Peyer's patch (tissue), 4 donors: Measurements from ENCODE around the gene SCGB1C2. TPM values are rescaled to one million over a fixed set of nuclear protein-coding genes. Genes with fewer than 3 reads are reported as not detected.

Experiments used
- DNase-seq, 3 donors: peaks; one replicate each; pipeline ENCODE4 v3.0.0-alpha.2; 2017 to 2019
- H3K27ac ChIP-seq, 4 donors: fragments of 200-600 bp; sonication (generic); one replicate each; pipeline ENCODE4 v1.5.1; 2016 to 2019
- H3K27me3 ChIP-seq, 2 donors: fragments of 200-600 bp; sonication (generic); one replicate each; pipeline ENCODE4 v1.5.1; 2019
- H3K36me3 ChIP-seq, 3 donors: fragments of 200-600 bp; sonication (generic); one replicate each; pipeline ENCODE4 v1.5.1; 2016 to 2019
- H3K4me1 ChIP-seq, 4 donors: fragments of 200-600 bp; sonication (generic); one replicate each; pipeline ENCODE4 v1.5.1; 2016 to 2019
- H3K4me3 ChIP-seq, 4 donors: fragments of 200-600 bp; sonication (generic); 1 replicate in 3 of 4; 2 replicates in 1 of 4; pipeline ENCODE4 v1.5.1; 2016 to 2019; ENCODE audit warnings: mild to moderate bottlenecking in 1 of 4
- H3K9me3 ChIP-seq, 4 donors: fragments of 200-600 bp; sonication (generic); one replicate each; pipeline ENCODE4 v1.5.1; 2016 to 2019; ENCODE audit warnings: mild to moderate bottlenecking in 1 of 4
- CTCF ChIP-seq, 6 experiments: fragments of 450-650 bp in 4 of 6; fragments of 200-600 bp in 2 of 6; sonication (generic) in 1 of 6; IDR thresholded peaks; one replicate each; pipeline ENCODE4 v1.5.1; 2017 to 2019; ENCODE audit warnings: antibody characterized with exemption in 6 of 6, mild to moderate bottlenecking in 3 of 6, moderate library complexity in 1 of 6
- POLR2A ChIP-seq, 2 donors: fragments of 450-650 bp; IDR thresholded peaks; one replicate each; pipeline ENCODE4 v1.5.1; 2017; ENCODE audit warnings: antibody characterized with exemption in 2 of 2, mild to moderate bottlenecking in 2 of 2, moderate library complexity in 2 of 2
- total RNA-seq, 4 donors: library from RNA; depleted of rRNA; stranded (reverse); fragments of >200 nt; gene quantifications; one replicate each; pipeline ENCODE4 v1.1.0, GENCODE V29; 2016

The SCGB1C2 gene
- total RNA-seq, 4 donors from 2014 or later: not detected

GRCh38 chr17:149897-150584 lies 12.7 kb downstream of the SCGB1C2 start:
- no peaks in the 10 kb centered on the region for H3K4me1 ChIP-seq
- no peaks in the 10 kb centered on the region for H3K27me3 ChIP-seq
- no peak overlapping the region for H3K27ac ChIP-seq
- no peak overlapping the region for H3K4me3 ChIP-seq
- H3K36me3 ChIP-seq: no peaks in the 10 kb centered on the region
- TF ChIP-seq CTCF (IDR thresholded peaks at IDR 0.05) (no peak), POLR2A (IDR thresholded peaks at IDR 0.05) (no peak)
- peak in 1 of 3 donors; percentile 4 for DNase-seq
- no peaks in the 10 kb centered on the region for H3K9me3 ChIP-seq

GRCh38 chr17:151004-151403 lies 13.6 kb downstream of the SCGB1C2 start:
- no peak for TF ChIP-seq POLR2A (IDR thresholded peaks at IDR 0.05)
- DNase-seq: no peak
- Histone ChIP-seq H3K36me3 (no peaks in the 10 kb centered on the region), H3K4me3 (no peak overlapping the region), H3K27me3 (no peaks in the 10 kb centered on the region), H3K9me3 (no peaks in the 10 kb centered on the region), H3K27ac (no peak overlapping the region), H3K4me1 (no peaks in the 10 kb centered on the region)

- no peaks in the 10 kb centered on the region for H3K27me3 ChIP-seq
- no peaks in the 10 kb centered on the region for H3K9me3 ChIP-seq
- H3K27ac ChIP-seq: no peak overlapping the region
- TF ChIP-seq POLR2A (IDR thresholded peaks at IDR 0.05) (no peak), CTCF (IDR thresholded peaks at IDR 0.05) (no peak)
- no peaks in the 10 kb centered on the region for H3K36me3 ChIP-seq
- peak in 1 of 3 donors; percentile 24 for DNase-seq
- no peaks in the 10 kb centered on the region for H3K4me1 ChIP-seq
- no peak overlapping the region for H3K4me3 ChIP-seq
Measured at GRCh38 chr17:151886-152859, 14.8 kb downstream of the SCGB1C2 start.

GRCh38 chr17:152860-153420 lies 15.6 kb downstream of the SCGB1C2 start:
- H3K4me3 ChIP-seq: no peak overlapping the region
- no peak for DNase-seq
- no peaks in the 10 kb centered on the region for H3K36me3 ChIP-seq
- no peaks in the 10 kb centered on the region for H3K27me3 ChIP-seq
- TF ChIP-seq POLR2A (IDR thresholded peaks at IDR 0.05): no peak
- no peaks in the 10 kb centered on the region for H3K4me1 ChIP-seq
- no peak overlapping the region for H3K27ac ChIP-seq
- H3K9me3 ChIP-seq: no peaks in the 10 kb centered on the region

GRCh38 chr17:153851-154250 lies 16.5 kb downstream of the SCGB1C2 start:
- Histone ChIP-seq H3K36me3 (no peaks in the 10 kb centered on the region), H3K9me3 (no peaks in the 10 kb centered on the region), H3K27ac (no peak overlapping the region), H3K27me3 (no peaks in the 10 kb centered on the region), H3K4me1 (no peaks in the 10 kb centered on the region), H3K4me3 (no peak overlapping the region)
- DNase-seq: no peak
- TF ChIP-seq CTCF (IDR thresholded peaks at IDR 0.05) (no peak), POLR2A (IDR thresholded peaks at IDR 0.05) (no peak)

- Histone ChIP-seq H3K9me3 (no peaks in the 10 kb centered on the region), H3K36me3 (no peaks in the 10 kb centered on the region), H3K27me3 (no peaks in the 10 kb centered on the region), H3K4me3 (no peak overlapping the region), H3K27ac (no peak overlapping the region), H3K4me1 (no peaks in the 10 kb centered on the region)
- TF ChIP-seq CTCF (IDR thresholded peaks at IDR 0.05): no peak
- no peak for TF ChIP-seq POLR2A (IDR thresholded peaks at IDR 0.05)
- no peak for DNase-seq
Measured at GRCh38 chr17:155576-155975, 18.2 kb downstream of the SCGB1C2 start.
